A172 (cell line): Measurements from ENCODE around the gene FRY. TPM values are rescaled to one million over a fixed set of nuclear protein-coding genes. Genes with fewer than 3 reads are reported as not detected.

Experiments
- DNase-seq: peaks from one replicate; pipeline ENCODE4 v3.0.0-alpha.2; 2015; ENCODE audit warnings: low spot score
- total RNA-seq: library from RNA; depleted of rRNA; stranded (reverse); fragments of >200 nt; shearing (Covaris generic); gene quantifications from 2 replicates; pipeline ENCODE4 v1.2.3, GENCODE V29; 2014

FRY gene
- total RNA-seq, 1 experiment from 2014 or later, result 0.21 TPM

GRCh38 chr13:32134241-32135055 lies 102.9 kb downstream of the FRY start:
- DNase-seq, result no peak

GRCh38 chr13:32135056-32135390 lies 103.4 kb downstream of the FRY start:
- no peak for DNase-seq

GRCh38 chr13:32135655-32136054 lies 104.1 kb downstream of the FRY start:
- DNase-seq, result peak; percentile 25

- DNase-seq, result no peak
These were observed 104.5 kb downstream of the FRY start for GRCh38 chr13:32136061-32136460.

GRCh38 chr13:32136716-32137115 lies 105.1 kb downstream of the FRY start:
- DNase-seq, result no peak

- no peak for DNase-seq
These were observed 107.7 kb downstream of the FRY start for GRCh38 chr13:32139251-32139650.

- DNase-seq, result no peak
These were observed 108.5 kb downstream of the FRY start for GRCh38 chr13:32140109-32140508.

- no peak for DNase-seq
These were observed 109.9 kb downstream of the FRY start for GRCh38 chr13:32141462-32141861.

GRCh38 chr13:32142115-32142514 lies 110.5 kb downstream of the FRY start:
- DNase-seq, result no peak

- peak; percentile 25 for DNase-seq
These were observed 111.4 kb downstream of the FRY start for GRCh38 chr13:32142956-32143375.

GRCh38 chr13:32147193-32147592 lies 115.6 kb downstream of the FRY start:
- DNase-seq, result no peak

- DNase-seq, result no peak
These were observed 116.4 kb downstream of the FRY start for GRCh38 chr13:32147976-32148375.

GRCh38 chr13:32150239-32150638 lies 118.7 kb downstream of the FRY start:
- DNase-seq, result no peak

- no peak for DNase-seq
These were observed 119.2 kb downstream of the FRY start for GRCh38 chr13:32150794-32151193.

GRCh38 chr13:32151240-32151639 lies 119.7 kb downstream of the FRY start:
- no peak for DNase-seq

GRCh38 chr13:32153056-32153455 lies 121.5 kb downstream of the FRY start:
- DNase-seq, result peak; percentile 10

- DNase-seq, result no peak
These were observed 127.7 kb downstream of the FRY start for GRCh38 chr13:32159137-32159869.

- no peak for DNase-seq
These were observed 130.9 kb downstream of the FRY start for GRCh38 chr13:32162395-32163005.

- peak; percentile 79 for DNase-seq
These were observed 133.2 kb downstream of the FRY start for GRCh38 chr13:32164622-32165268.

GRCh38 chr13:32165796-32166195 lies 134.2 kb downstream of the FRY start:
- DNase-seq, result no peak

GRCh38 chr13:32168131-32168530 lies 136.6 kb downstream of the FRY start:
- no peak for DNase-seq

- DNase-seq, result no peak
These were observed 139.3 kb downstream of the FRY start for GRCh38 chr13:32170841-32171240.
